Measurements from ENCODE around the gene IRX6. TPM values are rescaled to one million over a fixed set of nuclear protein-coding genes. Genes with fewer than 3 reads are reported as not detected.

IRX6 gene
- total RNA-seq, 2 donors from 2014 or later, result not detected

- Histone ChIP-seq H3K9ac (ENCODE audit: low read depth in 2 of 2, low read length in 2 of 2) (no peak overlapping the region), H3K9me3 (no peaks in the 10 kb centered on the region), H3K4me3 (no peak overlapping the region), H3K27ac (no peak overlapping the region), H3K36me3 (no peaks in the 10 kb centered on the region), H3K27me3 (peaks cover 23% of the 10 kb centered on the region), H3K4me1 (no peaks in the 10 kb centered on the region)
- TF ChIP-seq CTCF (IDR thresholded peaks at IDR 0.05), result no peak
- intact Hi-C loops (cut with DNase I), result no loop called here
- DNase-seq, result no peak
These were observed 48.9 kb downstream of the IRX6 start for GRCh38 chr16:55372792-55373488.

DNA sequence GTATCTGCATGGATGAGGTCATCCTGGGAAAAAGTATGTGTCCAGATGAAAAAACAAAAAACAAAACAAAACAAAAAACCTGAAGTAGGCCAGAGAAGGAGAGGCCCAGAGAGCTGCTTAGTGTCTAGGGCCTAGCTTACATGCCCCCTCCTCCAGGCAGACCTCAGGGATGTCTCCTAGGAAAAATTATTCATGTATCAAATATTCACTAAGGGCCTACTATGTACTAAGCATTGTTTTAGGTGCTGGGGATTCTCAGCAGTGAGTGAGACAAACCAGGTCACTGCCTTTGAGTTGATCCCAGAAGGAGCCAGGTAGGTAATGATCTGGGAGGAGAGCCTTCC lies 49.5 kb downstream of the IRX6 start:
- H3K27ac ChIP-seq, result no peak overlapping the region
- peaks cover 23% of the 10 kb centered on the region for H3K27me3 ChIP-seq
- no peaks in the 10 kb centered on the region for H3K36me3 ChIP-seq
- H3K4me1 ChIP-seq, result no peaks in the 10 kb centered on the region
- intact Hi-C loops (cut with DNase I), result no loop called here
- no peak overlapping the region for H3K9ac ChIP-seq (ENCODE audit: low read depth in 2 of 2, low read length in 2 of 2)
- H3K4me3 ChIP-seq, result no peak overlapping the region
- no peaks in the 10 kb centered on the region for H3K9me3 ChIP-seq
- no peak for TF ChIP-seq CTCF (IDR thresholded peaks at IDR 0.05)
- no peak for DNase-seq

- no peaks in the 10 kb centered on the region for H3K36me3 ChIP-seq
- no peak overlapping the region for H3K27ac ChIP-seq
These were observed 52.0 kb downstream of the IRX6 start for GRCh38 chr16:55376045-55376444.

DNA sequence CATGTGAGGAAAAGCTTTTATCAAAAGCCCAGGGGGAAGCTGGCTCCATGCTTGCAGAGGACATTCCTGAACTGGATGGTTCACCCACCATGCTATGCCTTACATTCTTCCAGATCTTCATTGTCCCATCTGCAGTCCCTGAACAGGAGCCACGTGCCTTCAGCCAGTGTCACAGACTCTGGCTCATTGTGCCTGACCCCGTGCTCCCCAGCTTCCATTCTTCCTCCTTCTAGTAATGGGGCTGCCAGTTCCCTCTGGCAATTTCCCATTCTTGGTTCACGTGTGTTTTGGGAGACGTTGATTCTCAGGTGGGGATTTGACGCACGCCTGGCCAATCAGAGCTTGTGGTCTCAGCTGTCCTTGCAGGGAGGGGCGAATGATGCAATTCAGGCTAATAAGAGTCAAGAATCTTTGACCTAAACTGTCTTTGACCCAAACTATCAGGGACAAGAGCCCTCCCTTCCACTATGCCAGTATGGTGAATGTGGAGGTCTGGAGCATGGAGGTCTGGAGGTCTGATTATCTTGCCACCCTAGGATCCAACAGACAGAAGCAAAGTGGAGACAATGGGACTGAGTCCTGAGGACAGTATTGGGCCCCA lies 52.7 kb downstream of the IRX6 start:
- H3K4me3 ChIP-seq, result no peak overlapping the region
- intact Hi-C loops (cut with DNase I), result no loop called here
- no peaks in the 10 kb centered on the region for H3K9me3 ChIP-seq
- H3K9ac ChIP-seq (ENCODE audit: low read depth in 2 of 2, low read length in 2 of 2), result no peak overlapping the region
- TF ChIP-seq CTCF (IDR thresholded peaks at IDR 0.05), result no peak
- H3K27ac ChIP-seq, result no peak overlapping the region
- H3K4me1 ChIP-seq, result no peaks in the 10 kb centered on the region
- no peaks in the 10 kb centered on the region for H3K27me3 ChIP-seq
- no peaks in the 10 kb centered on the region for H3K36me3 ChIP-seq
- DNase-seq, result no peak

More at GRCh38 chr16:55376045-55376444, 52.0 kb downstream of the IRX6 start:
- intact Hi-C loops (cut with DNase I), result no loop called here
- Histone ChIP-seq H3K27me3 (peaks cover 5% of the 10 kb centered on the region), H3K4me3 (no peak overlapping the region), H3K4me1 (no peaks in the 10 kb centered on the region), H3K9ac (ENCODE audit: low read depth in 2 of 2, low read length in 2 of 2) (no peak overlapping the region), H3K9me3 (no peaks in the 10 kb centered on the region)
- no peak for TF ChIP-seq CTCF (IDR thresholded peaks at IDR 0.05)
- DNase-seq, result no peak

- no peak for DNase-seq
- Histone ChIP-seq H3K9me3 (no peaks in the 10 kb centered on the region), H3K4me1 (no peaks in the 10 kb centered on the region), H3K27ac (no peak overlapping the region), H3K4me3 (no peak overlapping the region), H3K27me3 (no peaks in the 10 kb centered on the region), H3K9ac (ENCODE audit: low read depth in 2 of 2, low read length in 2 of 2) (no peak overlapping the region), H3K36me3 (no peaks in the 10 kb centered on the region)
- intact Hi-C loops (cut with DNase I), result no loop called here
- no peak for TF ChIP-seq CTCF (IDR thresholded peaks at IDR 0.05)
These were observed 53.8 kb downstream of the IRX6 start for GRCh38 chr16:55377840-55378239.

All from colonic mucosa (tissue), 4 donors.